SU-DHL-6 (cell line): Measurements from ENCODE around the gene UBE2D1.

ENCODE experiments used
- H2AFZ ChIP-seq: fragments of 200-600 bp; sonication (generic); 2 replicates; pipeline ENCODE4 v1.6.1; 2014; ENCODE audit warnings: low read depth, mild to moderate bottlenecking, moderate library complexity, mixed read lengths, antibody characterized with exemption, low read length; ENCODE audit not compliant: severe bottlenecking
- H3F3A ChIP-seq: fragments of 200-600 bp; shearing (Covaris generic); 2 replicates; pipeline ENCODE4 v1.6.0; 2016; ENCODE audit warnings: antibody characterized with exemption, mild to moderate bottlenecking; ENCODE audit not compliant: insufficient read depth
- H3K27ac ChIP-seq: fragments of 200-600 bp; sonication (generic); 2 replicates; pipeline ENCODE4 v1.5.1; 2016; ENCODE audit warnings: low read depth, mild to moderate bottlenecking, low read length, moderate library complexity, mixed read lengths
- H3K27me3 ChIP-seq: fragments of 200-600 bp; sonication (generic), shearing (Covaris generic); 2 replicates; pipeline ENCODE4 v1.6.0; 2014; ENCODE audit warnings: mild to moderate bottlenecking, low read length
- H3K36me3 ChIP-seq: fragments of 200-600 bp; sonication (generic); 2 replicates; pipeline ENCODE4 v1.6.1; 2014; ENCODE audit warnings: mild to moderate bottlenecking, low read length, mixed read lengths
- H3K4me2 ChIP-seq: fragments of 300-600, 200-600 bp; shearing (Covaris generic), sonication (generic); 2 replicates; pipeline ENCODE4 v1.6.0; 2014; ENCODE audit warnings: low read length, low read depth, mild to moderate bottlenecking; ENCODE audit not compliant: poor library complexity, severe bottlenecking
- H3K4me3 ChIP-seq: fragments of 200-600 bp; sonication (generic); 2 replicates; pipeline ENCODE4 v1.5.1; 2014; ENCODE audit warnings: antibody characterized with exemption, low read length, mild to moderate bottlenecking, mixed read lengths; ENCODE audit not compliant: insufficient read depth, poor library complexity, severe bottlenecking
- H3K79me2 ChIP-seq: fragments of 200-600 bp; sonication (generic); 2 replicates; pipeline ENCODE4 v1.6.1; 2014; ENCODE audit warnings: mild to moderate bottlenecking, low read length, moderate library complexity; ENCODE audit not compliant: insufficient read depth
- H3K9ac ChIP-seq: fragments of 200-600 bp; sonication (generic); 2 replicates; pipeline ENCODE4 v1.7.0; 2014; ENCODE audit warnings: mild to moderate bottlenecking, low read length
- H3K9me2 ChIP-seq: fragments of 200-600 bp; sonication (generic); replicated peaks from 2 replicates; pipeline ENCODE4 v1.6.1; 2014; ENCODE audit warnings: low read length; ENCODE audit not compliant: insufficient read depth
- H3K9me3 ChIP-seq: fragments of 200-600 bp; sonication (generic); 2 replicates; pipeline ENCODE4 v1.6.1; 2014; ENCODE audit warnings: low read length, mixed read lengths; ENCODE audit not compliant: insufficient read depth
- H4K20me1 ChIP-seq: fragments of 200-600 bp; sonication (generic); 2 replicates; pipeline ENCODE4 v1.6.1; 2014; ENCODE audit warnings: low read depth, mild to moderate bottlenecking, antibody characterized with exemption, low read length, moderate library complexity, mixed read lengths
- EZH2phosphoT487 ChIP-seq: fragments of 200-600 bp; sonication (generic), shearing (Covaris generic); conservative IDR thresholded peaks from 2 replicates; pipeline ENCODE4 v1.6.1; 2018; ENCODE audit warnings: mild to moderate bottlenecking, antibody characterized with exemption, low read length, moderate library complexity, mixed read lengths
- TF ChIP-seq, protein P1 (sequence below): fragments of 200-600 bp; sonication (generic); IDR thresholded peaks from one replicate; pipeline ENCODE4 v1.5.1; 2017; ENCODE audit warnings: antibody characterized with exemption, mild to moderate bottlenecking, low read length, moderate library complexity; ENCODE audit not compliant: insufficient read depth, poor library complexity, severe bottlenecking

UBE2D1 gene

DNA sequence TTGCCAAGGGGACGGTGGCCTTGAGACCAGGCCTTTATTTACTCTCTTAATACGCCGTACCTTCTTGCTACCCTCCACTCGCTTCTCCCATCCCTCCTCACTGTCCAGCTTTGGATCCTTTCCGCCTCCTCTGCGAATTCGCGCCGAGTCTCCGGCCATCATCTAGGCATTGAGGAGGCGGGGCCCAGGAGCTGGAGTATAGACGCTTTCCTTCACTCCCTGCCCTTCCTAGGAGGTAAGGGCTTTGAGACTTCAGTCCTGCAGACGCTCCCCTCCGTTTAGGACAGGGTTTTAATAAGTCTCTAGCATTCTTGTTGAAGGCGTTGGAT is 50.9 kb downstream of the UBE2D1 start:
- Histone ChIP-seq H3K27ac (peak overlapping the region; percentile 46; the same call in 1 of the 2 replicates), H3F3A (peaks cover 19% of the 10 kb centered on the region), H3K4me2 (peak overlapping the region; percentile 77), H4K20me1 (no peaks in the 10 kb centered on the region), H3K9me3 (no peaks in the 10 kb centered on the region), H2AFZ (peak overlapping the region; percentile 11), H3K79me2 (peaks cover 42% of the 10 kb centered on the region), H3K9ac (peak overlapping the region; percentile 89), H3K9me2 (no peaks in the 10 kb centered on the region), H3K4me3 (peak overlapping the region; percentile 73), H3K36me3 (peaks cover 26% of the 10 kb centered on the region), H3K27me3 (no peaks in the 10 kb centered on the region)
- TF ChIP-seq, protein P1, sequence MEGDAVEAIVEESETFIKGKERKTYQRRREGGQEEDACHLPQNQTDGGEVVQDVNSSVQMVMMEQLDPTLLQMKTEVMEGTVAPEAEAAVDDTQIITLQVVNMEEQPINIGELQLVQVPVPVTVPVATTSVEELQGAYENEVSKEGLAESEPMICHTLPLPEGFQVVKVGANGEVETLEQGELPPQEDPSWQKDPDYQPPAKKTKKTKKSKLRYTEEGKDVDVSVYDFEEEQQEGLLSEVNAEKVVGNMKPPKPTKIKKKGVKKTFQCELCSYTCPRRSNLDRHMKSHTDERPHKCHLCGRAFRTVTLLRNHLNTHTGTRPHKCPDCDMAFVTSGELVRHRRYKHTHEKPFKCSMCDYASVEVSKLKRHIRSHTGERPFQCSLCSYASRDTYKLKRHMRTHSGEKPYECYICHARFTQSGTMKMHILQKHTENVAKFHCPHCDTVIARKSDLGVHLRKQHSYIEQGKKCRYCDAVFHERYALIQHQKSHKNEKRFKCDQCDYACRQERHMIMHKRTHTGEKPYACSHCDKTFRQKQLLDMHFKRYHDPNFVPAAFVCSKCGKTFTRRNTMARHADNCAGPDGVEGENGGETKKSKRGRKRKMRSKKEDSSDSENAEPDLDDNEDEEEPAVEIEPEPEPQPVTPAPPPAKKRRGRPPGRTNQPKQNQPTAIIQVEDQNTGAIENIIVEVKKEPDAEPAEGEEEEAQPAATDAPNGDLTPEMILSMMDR = no peak
- TF ChIP-seq EZH2phosphoT487 = no peak

DNA sequence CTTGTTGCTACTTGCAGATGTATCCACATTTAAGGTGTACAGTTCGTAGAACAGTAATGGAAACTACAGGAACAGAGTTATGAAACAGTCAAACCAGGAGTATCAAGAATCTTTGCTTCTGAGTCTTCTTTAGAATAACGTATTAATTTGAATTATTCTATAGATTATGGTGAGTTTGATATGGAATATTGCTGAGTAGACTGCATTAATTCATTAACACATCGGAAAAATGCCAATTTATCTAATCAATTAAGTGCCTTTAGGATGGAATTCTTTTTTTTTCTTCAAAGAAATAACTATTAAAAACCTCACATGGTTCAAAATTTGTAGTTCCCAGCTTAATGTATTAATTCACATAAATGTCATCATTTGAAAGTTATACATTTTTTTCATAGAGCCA is 54.2 kb downstream of the UBE2D1 start:
- peaks cover 7% of the 10 kb centered on the region for H3F3A ChIP-seq
- H3K36me3 ChIP-seq = peaks cover 46% of the 10 kb centered on the region
- no peak overlapping the region for H3K4me3 ChIP-seq
- no peak overlapping the region for H3K27ac ChIP-seq
- no peak for TF ChIP-seq EZH2phosphoT487
- TF ChIP-seq, protein P1 = no peak
- H3K9me2 ChIP-seq = no peaks in the 10 kb centered on the region
- H3K4me2 ChIP-seq = no peak overlapping the region
- H3K9me3 ChIP-seq = no peaks in the 10 kb centered on the region
- H3K79me2 ChIP-seq = peaks cover 58% of the 10 kb centered on the region
- H3K9ac ChIP-seq = no peak overlapping the region
- no peak overlapping the region for H2AFZ ChIP-seq
- H3K27me3 ChIP-seq = no peaks in the 10 kb centered on the region
- no peaks in the 10 kb centered on the region for H4K20me1 ChIP-seq

DNA sequence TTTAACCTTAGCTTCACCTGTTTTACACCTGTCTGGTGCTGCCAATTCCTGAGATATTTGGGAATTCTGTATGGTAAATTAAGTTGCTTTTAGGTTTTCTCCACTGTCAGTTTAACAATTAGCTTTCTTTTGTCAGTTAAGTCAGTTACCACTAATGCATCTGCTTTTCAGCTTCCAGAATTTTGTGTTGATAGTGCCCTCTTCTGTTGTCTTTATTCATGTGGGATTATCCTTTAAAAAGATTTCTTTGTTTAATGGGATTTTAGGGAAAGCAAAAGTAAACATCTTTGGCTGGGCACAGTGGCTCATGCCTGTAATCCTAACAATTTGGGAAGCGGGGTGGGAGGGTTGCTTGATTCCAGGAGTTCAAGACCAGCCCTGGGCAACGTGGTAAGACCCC is 58.5 kb downstream of the UBE2D1 start:
- H3K9me2 ChIP-seq = no peaks in the 10 kb centered on the region
- H4K20me1 ChIP-seq = 0 out of 2 replicates have a peak, but pooled peaks cover 3% of the 10 kb centered on the region
- no peaks in the 10 kb centered on the region for H3K9me3 ChIP-seq
- peaks cover 66% of the 10 kb centered on the region for H3K36me3 ChIP-seq
- no peaks in the 10 kb centered on the region for H3K27me3 ChIP-seq
- no peak overlapping the region for H3K4me2 ChIP-seq
- H3K79me2 ChIP-seq = peaks cover 27% of the 10 kb centered on the region
- H3F3A ChIP-seq = no peaks in the 10 kb centered on the region
- H2AFZ ChIP-seq = no peak overlapping the region
- no peak overlapping the region for H3K27ac ChIP-seq
- TF ChIP-seq EZH2phosphoT487 = no peak
- TF ChIP-seq, protein P1 = no peak
- H3K9ac ChIP-seq = no peak overlapping the region
- no peak overlapping the region for H3K4me3 ChIP-seq
